Measurements from ENCODE around the gene RNF40. TPM values are rescaled to one million over a fixed set of nuclear protein-coding genes. Genes with fewer than 3 reads are reported as not detected.

The RNF40 gene
- total and polyA plus RNA-seq, 2 donors (not counting 1 experiment from before 2014, with no cell fraction given), result 42.0 to 56.8 TPM

- TF ChIP-seq EZH2 (IDR thresholded peaks at IDR 0.05; ENCODE audit: low read length, missing control alignments), result no peak
- TF ChIP-seq, protein P1, sequence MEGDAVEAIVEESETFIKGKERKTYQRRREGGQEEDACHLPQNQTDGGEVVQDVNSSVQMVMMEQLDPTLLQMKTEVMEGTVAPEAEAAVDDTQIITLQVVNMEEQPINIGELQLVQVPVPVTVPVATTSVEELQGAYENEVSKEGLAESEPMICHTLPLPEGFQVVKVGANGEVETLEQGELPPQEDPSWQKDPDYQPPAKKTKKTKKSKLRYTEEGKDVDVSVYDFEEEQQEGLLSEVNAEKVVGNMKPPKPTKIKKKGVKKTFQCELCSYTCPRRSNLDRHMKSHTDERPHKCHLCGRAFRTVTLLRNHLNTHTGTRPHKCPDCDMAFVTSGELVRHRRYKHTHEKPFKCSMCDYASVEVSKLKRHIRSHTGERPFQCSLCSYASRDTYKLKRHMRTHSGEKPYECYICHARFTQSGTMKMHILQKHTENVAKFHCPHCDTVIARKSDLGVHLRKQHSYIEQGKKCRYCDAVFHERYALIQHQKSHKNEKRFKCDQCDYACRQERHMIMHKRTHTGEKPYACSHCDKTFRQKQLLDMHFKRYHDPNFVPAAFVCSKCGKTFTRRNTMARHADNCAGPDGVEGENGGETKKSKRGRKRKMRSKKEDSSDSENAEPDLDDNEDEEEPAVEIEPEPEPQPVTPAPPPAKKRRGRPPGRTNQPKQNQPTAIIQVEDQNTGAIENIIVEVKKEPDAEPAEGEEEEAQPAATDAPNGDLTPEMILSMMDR (conservative IDR thresholded peaks at IDR 0.05 in 1 of 2, IDR thresholded peaks at IDR 0.05 in 1 of 2; ENCODE audit: low read depth in 1 of 2, low read length in 2 of 2), result no peak
- Histone ChIP-seq H4K20me1 (ENCODE audit: control insufficient read depth, extremely low read depth, insufficient read depth, low read length) (no peaks in the 10 kb centered on the region), H3K9me3 (ENCODE audit: control insufficient read depth, insufficient read depth, low read depth, low read length) (no peaks in the 10 kb centered on the region), H3K79me2 (ENCODE audit: control insufficient read depth, insufficient read depth, low read length) (no peaks in the 10 kb centered on the region), H2AFZ (ENCODE audit: low read length) (no peak overlapping the region), H3K9ac (ENCODE audit: insufficient read depth, low read length) (peak overlapping the region; percentile 38), H3K36me3 (ENCODE audit: control insufficient read depth, insufficient read depth, low read length) (peaks cover 25% of the 10 kb centered on the region), H3K4me1 (ENCODE audit: control insufficient read depth, extremely low read depth, insufficient read depth, low read length) (peaks cover 12% of the 10 kb centered on the region), H3K4me2 (ENCODE audit: extremely low read depth, insufficient read depth, low read length) (peak overlapping the region; percentile 93), H3K27ac (ENCODE audit: insufficient read depth, low read length) (peak overlapping the region; percentile 77), H3K27me3 (ENCODE audit: control insufficient read depth, insufficient read depth, low read length) (no peaks in the 10 kb centered on the region), H3K4me3 (replicated peaks in 1 of 4; ENCODE audit: control extremely low read depth in 1 of 4, insufficient read depth in 1 of 4, low read depth in 3 of 4, low read length in 4 of 4) (peak overlapping the region; percentile 35 to 78 (median 55))
- DNase-seq (ENCODE audit: low read depth in 2 of 2), result no peak
Measured at GRCh38 chr16:30775131-30775391, 12.9 kb downstream of the RNF40 start.

- Histone ChIP-seq H4K20me1 (ENCODE audit: control insufficient read depth, extremely low read depth, insufficient read depth, low read length) (no peaks in the 10 kb centered on the region), H3K4me2 (ENCODE audit: extremely low read depth, insufficient read depth, low read length) (peak overlapping the region; percentile 93), H3K27me3 (ENCODE audit: control insufficient read depth, insufficient read depth, low read length) (no peaks in the 10 kb centered on the region), H2AFZ (ENCODE audit: low read length) (no peak overlapping the region), H3K79me2 (ENCODE audit: control insufficient read depth, insufficient read depth, low read length) (no peaks in the 10 kb centered on the region), H3K4me1 (ENCODE audit: control insufficient read depth, extremely low read depth, insufficient read depth, low read length) (peaks cover 12% of the 10 kb centered on the region), H3K9ac (ENCODE audit: insufficient read depth, low read length) (peak overlapping the region; percentile 72), H3K4me3 (replicated peaks in 1 of 4; ENCODE audit: control extremely low read depth in 1 of 4, insufficient read depth in 1 of 4, low read depth in 3 of 4, low read length in 4 of 4) (peak overlapping the region; percentile 46 to 85 (median 72)), H3K9me3 (ENCODE audit: control insufficient read depth, insufficient read depth, low read depth, low read length) (no peaks in the 10 kb centered on the region), H3K27ac (ENCODE audit: insufficient read depth, low read length) (peak overlapping the region; percentile 77), H3K36me3 (ENCODE audit: control insufficient read depth, insufficient read depth, low read length) (peaks cover 25% of the 10 kb centered on the region)
- TF ChIP-seq, protein P1 (conservative IDR thresholded peaks at IDR 0.05 in 1 of 2, IDR thresholded peaks at IDR 0.05 in 1 of 2; ENCODE audit: low read depth in 1 of 2, low read length in 2 of 2), result no peak
- no peak for TF ChIP-seq EZH2 (IDR thresholded peaks at IDR 0.05; ENCODE audit: low read length, missing control alignments)
- peak; percentile 80 to 82 for DNase-seq (ENCODE audit: low read depth in 2 of 2)
Measured at GRCh38 chr16:30775392-30776188, 13.5 kb downstream of the RNF40 start.

DNA sequence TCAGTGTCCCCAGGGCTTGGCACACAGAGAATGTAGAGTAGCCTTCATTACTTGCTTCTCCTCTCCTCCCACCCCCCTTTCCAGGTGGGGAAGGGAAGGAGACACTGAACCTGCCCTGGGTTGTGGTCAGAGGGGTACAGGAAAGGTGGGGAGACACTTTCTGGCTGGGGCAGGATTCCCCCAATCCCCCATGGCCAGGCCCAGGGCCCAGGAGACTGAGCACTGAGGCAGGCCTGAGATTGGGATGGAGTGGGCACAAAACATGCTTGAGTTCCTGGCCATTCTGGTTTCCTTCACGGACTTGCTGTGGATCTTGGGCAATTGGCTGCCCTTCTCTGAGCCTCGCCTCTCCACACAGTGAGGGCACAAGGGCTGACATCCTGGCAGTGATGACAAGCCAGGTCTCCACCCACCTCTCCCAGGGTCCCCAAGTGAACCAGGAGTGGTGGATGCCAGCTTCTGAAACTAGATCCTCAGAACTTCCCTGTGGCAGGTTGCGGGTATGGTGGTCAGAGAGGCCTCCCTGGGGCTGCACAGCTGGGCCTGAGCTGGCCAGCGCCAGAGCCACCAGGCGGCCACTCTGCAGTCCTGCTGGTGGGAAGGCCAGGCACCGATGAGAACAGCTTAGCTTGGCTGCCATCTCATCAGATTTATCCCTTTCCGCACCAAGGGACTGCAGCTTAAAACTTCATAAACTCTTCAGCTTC, 15.6 kb downstream of the RNF40 start:
- peaks cover 18% of the 10 kb centered on the region for H3K36me3 ChIP-seq (ENCODE audit: control insufficient read depth, insufficient read depth, low read length)
- DNase-seq (ENCODE audit: low read depth in 2 of 2), result no peak
- no peaks in the 10 kb centered on the region for H3K79me2 ChIP-seq (ENCODE audit: control insufficient read depth, insufficient read depth, low read length)

More for the DNA sequence above, 15.6 kb downstream of the RNF40 start:
- Histone ChIP-seq H3K4me2 (ENCODE audit: extremely low read depth, insufficient read depth, low read length) (no peak overlapping the region), H2AFZ (ENCODE audit: low read length) (no peak overlapping the region), H3K9ac (ENCODE audit: insufficient read depth, low read length) (no peak overlapping the region), H3K9me3 (ENCODE audit: control insufficient read depth, insufficient read depth, low read depth, low read length) (no peaks in the 10 kb centered on the region), H3K4me3 (replicated peaks in 1 of 4; ENCODE audit: control extremely low read depth in 1 of 4, insufficient read depth in 1 of 4, low read depth in 3 of 4, low read length in 4 of 4) (no peak overlapping the region), H4K20me1 (ENCODE audit: control insufficient read depth, extremely low read depth, insufficient read depth, low read length) (no peaks in the 10 kb centered on the region), H3K4me1 (ENCODE audit: control insufficient read depth, extremely low read depth, insufficient read depth, low read length) (peaks cover 12% of the 10 kb centered on the region), H3K27ac (ENCODE audit: insufficient read depth, low read length) (no peak overlapping the region), H3K27me3 (ENCODE audit: control insufficient read depth, insufficient read depth, low read length) (no peaks in the 10 kb centered on the region)
- TF ChIP-seq, protein P1 (conservative IDR thresholded peaks at IDR 0.05 in 1 of 2, IDR thresholded peaks at IDR 0.05 in 1 of 2; ENCODE audit: low read depth in 1 of 2, low read length in 2 of 2), result no peak
- no peak for TF ChIP-seq EZH2 (IDR thresholded peaks at IDR 0.05; ENCODE audit: low read length, missing control alignments)
